Measurements from ENCODE around the gene RPRD1B. TPM values are rescaled to one million over a fixed set of nuclear protein-coding genes. Genes with fewer than 3 reads are reported as not detected.

RPRD1B gene
- total RNA-seq, 2 donors from 2014 or later = 22.1 to 29.6 TPM

- Histone ChIP-seq H3K9ac (ENCODE audit: extremely low read depth, low read length, poor library complexity, severe bottlenecking) (no peak overlapping the region), H3K27ac (ENCODE audit: low read depth, low read length) (no peak overlapping the region), H3K4me1 (ENCODE audit: control insufficient read depth, insufficient read depth, low read length) (no peaks in the 10 kb centered on the region), H3K9me3 (ENCODE audit: control insufficient read depth, low read length) (peaks cover 7% of the 10 kb centered on the region), H3K27me3 (ENCODE audit: control insufficient read depth, insufficient read depth, low read length, poor library complexity, severe bottlenecking) (no peaks in the 10 kb centered on the region), H3K36me3 (ENCODE audit: control insufficient read depth, insufficient read depth, low read length) (peaks cover 86% of the 10 kb centered on the region), H3K4me3 (ENCODE audit: low read length) (no peak overlapping the region)
- no peak overlapping the region for H3K27ac Mint-ChIP-seq
- 90 to 98% methylated on average over 2 to 4 of the region's 4 CpGs for whole genome bisulfite sequencing, 2 experiments (ENCODE audit: insufficient coverage in 1 of 2, insufficient read length in 1 of 2)
- no peak overlapping the region for H3K4me3 Mint-ChIP-seq
- peaks cover 47% of the 10 kb centered on the region for H3K36me3 Mint-ChIP-seq (ENCODE audit: low read depth)
- H3K9me3 Mint-ChIP-seq = no peaks in the 10 kb centered on the region
- TF ChIP-seq CTCF (conservative IDR thresholded peaks at IDR 0.05) = no peak
- no peak for DNase-seq
- H3K4me1 Mint-ChIP-seq = no peaks in the 10 kb centered on the region
- no peaks in the 10 kb centered on the region for H3K27me3 Mint-ChIP-seq (ENCODE audit: insufficient read depth)
Measured at GRCh38 chr20:38061109-38061508, 27.6 kb downstream of the RPRD1B start.

GRCh38 chr20:38062890-38063289 is 29.3 kb downstream of the RPRD1B start:
- H3K9ac ChIP-seq (ENCODE audit: extremely low read depth, low read length, poor library complexity, severe bottlenecking) = no peak overlapping the region
- H3K36me3 ChIP-seq (ENCODE audit: control insufficient read depth, insufficient read depth, low read length) = peaks cover 98% of the 10 kb centered on the region
- TF ChIP-seq CTCF (conservative IDR thresholded peaks at IDR 0.05) = no peak
- no peaks in the 10 kb centered on the region for H3K4me1 ChIP-seq (ENCODE audit: control insufficient read depth, insufficient read depth, low read length)
- Mint-ChIP-seq H3K36me3 (ENCODE audit: low read depth) (peaks cover 62% of the 10 kb centered on the region), H3K4me1 (no peaks in the 10 kb centered on the region), H3K27me3 (ENCODE audit: insufficient read depth) (no peaks in the 10 kb centered on the region), H3K9me3 (no peaks in the 10 kb centered on the region), H3K4me3 (no peak overlapping the region), H3K27ac (no peak overlapping the region)
- H3K27ac ChIP-seq (ENCODE audit: low read depth, low read length) = no peak overlapping the region
- peaks cover 7% of the 10 kb centered on the region for H3K9me3 ChIP-seq (ENCODE audit: control insufficient read depth, low read length)
- H3K27me3 ChIP-seq (ENCODE audit: control insufficient read depth, insufficient read depth, low read length, poor library complexity, severe bottlenecking) = no peaks in the 10 kb centered on the region
- DNase-seq = no peak
- WGBS, 2 experiments (ENCODE audit: insufficient coverage in 1 of 2, insufficient read length in 1 of 2) = 94 to 95% methylated on average over 2 to 5 of the region's 5 CpGs
- H3K4me3 ChIP-seq (ENCODE audit: low read length) = no peak overlapping the region

GRCh38 chr20:38063911-38064530 is 30.5 kb downstream of the RPRD1B start:
- Mint-ChIP-seq H3K27me3 (ENCODE audit: insufficient read depth) (no peaks in the 10 kb centered on the region), H3K36me3 (ENCODE audit: low read depth) (peaks cover 63% of the 10 kb centered on the region), H3K4me1 (no peaks in the 10 kb centered on the region), H3K4me3 (no peak overlapping the region), H3K27ac (no peak overlapping the region), H3K9me3 (no peaks in the 10 kb centered on the region)
- H3K36me3 ChIP-seq (ENCODE audit: control insufficient read depth, insufficient read depth, low read length) = peaks cover 98% of the 10 kb centered on the region
- H3K9me3 ChIP-seq (ENCODE audit: control insufficient read depth, low read length) = peaks cover 7% of the 10 kb centered on the region
- no peaks in the 10 kb centered on the region for H3K27me3 ChIP-seq (ENCODE audit: control insufficient read depth, insufficient read depth, low read length, poor library complexity, severe bottlenecking)
- DNase-seq = no peak
- no peak overlapping the region for H3K27ac ChIP-seq (ENCODE audit: low read depth, low read length)
- no peaks in the 10 kb centered on the region for H3K4me1 ChIP-seq (ENCODE audit: control insufficient read depth, insufficient read depth, low read length)
- no peak for TF ChIP-seq CTCF (conservative IDR thresholded peaks at IDR 0.05)
- 95 to 97% methylated on average over 5 to 6 of the region's 7 CpGs for WGBS, 2 experiments (ENCODE audit: insufficient coverage in 1 of 2, insufficient read length in 1 of 2)
- no peak overlapping the region for H3K9ac ChIP-seq (ENCODE audit: extremely low read depth, low read length, poor library complexity, severe bottlenecking)
- no peak overlapping the region for H3K4me3 ChIP-seq (ENCODE audit: low read length)

Measured in endodermal cell (in vitro differentiated cells).